ENCODE measurements around the gene ADIPOR2. TPM values are rescaled to one million over a fixed set of nuclear protein-coding genes. Genes with fewer than 3 reads are reported as not detected.
A peak's percentile ranks its signal among the peaks of the same experiment; 100 is the strongest.

The ADIPOR2 gene
- polyA plus RNA-seq, 3 donors: 3.9 to 14.6 (median 6.2) TPM

DNA sequence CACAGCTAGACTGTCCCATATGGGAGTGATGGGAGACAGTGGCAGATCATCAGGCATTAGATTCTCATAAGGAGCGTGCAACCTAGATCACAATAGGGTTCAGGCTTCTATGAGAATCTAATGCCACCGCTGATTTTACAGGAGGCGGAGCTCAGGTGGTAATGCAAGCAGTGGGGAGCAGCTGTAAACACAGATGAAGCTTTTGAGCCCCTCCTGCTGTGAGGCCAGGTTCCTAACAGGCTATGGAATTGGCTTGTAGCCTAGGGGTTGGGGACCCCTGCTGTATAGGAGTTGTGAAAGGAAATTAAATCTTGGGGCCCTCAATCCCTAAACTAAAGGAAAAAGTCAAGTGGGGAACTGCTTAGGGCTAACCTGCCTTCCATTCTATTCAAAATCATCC lies 29.6 kb downstream of the ADIPOR2 start:
- H3K4me3 Mint-ChIP-seq: no peak overlapping the region
- H3K27me3 Mint-ChIP-seq (ENCODE audit: low read depth in 3 of 3): peaks cover 0 to 1% (median 0%) of the 10 kb centered on the region in 3 donors
- peaks cover 11% of the 10 kb centered on the region for H3K4me1 Mint-ChIP-seq
- TF ChIP-seq CTCF (IDR thresholded peaks at IDR 0.05): no peak
- H3K9ac ChIP-seq (ENCODE audit: insufficient read depth, low read length, poor library complexity, severe bottlenecking): no peak overlapping the region
- peaks cover 0 to 3% (median under 1%) of the 10 kb centered on the region in 7 donors for H3K9me3 Mint-ChIP-seq
- peaks cover 98% of the 10 kb centered on the region for H3K79me2 ChIP-seq (ENCODE audit: insufficient read depth, low read length)
- peaks cover 6 to 12% of the 10 kb centered on the region in 2 donors for H3K36me3 Mint-ChIP-seq
- H2AFZ ChIP-seq (ENCODE audit: insufficient read depth, low read depth, low read length, poor library complexity, severe bottlenecking): no peak overlapping the region
- H3K9me3 ChIP-seq (replicated peaks in 1 of 2; ENCODE audit: control insufficient read depth in 1 of 2, insufficient read depth in 1 of 2, low read length in 2 of 2): peaks cover 0 to 1% of the 10 kb centered on the region in 2 donors
- no peaks in the 10 kb centered on the region for H3K27me3 ChIP-seq (ENCODE audit: control insufficient read depth in 2 of 2, insufficient read depth in 2 of 2, low read length in 2 of 2)
- H3K27ac ChIP-seq (ENCODE audit: low read depth in 1 of 2, low read length in 2 of 2): no peak overlapping the region
- DNase-seq: no peak
- no peak overlapping the region for H3K4me3 ChIP-seq (replicated peaks in 1 of 3; ENCODE audit: low read depth in 2 of 3, low read length in 3 of 3)
- H4K20me1 ChIP-seq (ENCODE audit: insufficient read depth, low read length): peaks cover 79% of the 10 kb centered on the region
- H3K36me3 ChIP-seq (replicated peaks in 1 of 2; ENCODE audit: control insufficient read depth in 1 of 2, insufficient read depth in 2 of 2, low read length in 2 of 2): peaks cover 0 to 4% of the 10 kb centered on the region in 2 donors
- H3K4me2 ChIP-seq (replicated peaks; ENCODE audit: extremely low read depth, low read length, poor library complexity, severe bottlenecking): no peak overlapping the region
- peak overlapping the region in 1 of 7 donors; percentile 28 for H3K27ac Mint-ChIP-seq
- intact Hi-C loops (cut with micrococcal nuclease): no loop called here
- H3K4me1 ChIP-seq (ENCODE audit: control insufficient read depth in 1 of 2, insufficient read depth in 2 of 2, low read length in 2 of 2): no peaks in the 10 kb centered on the region
- 94% methylated on average over 3 of the region's 3 CpGs for WGBS (ENCODE audit: insufficient coverage)

DNA sequence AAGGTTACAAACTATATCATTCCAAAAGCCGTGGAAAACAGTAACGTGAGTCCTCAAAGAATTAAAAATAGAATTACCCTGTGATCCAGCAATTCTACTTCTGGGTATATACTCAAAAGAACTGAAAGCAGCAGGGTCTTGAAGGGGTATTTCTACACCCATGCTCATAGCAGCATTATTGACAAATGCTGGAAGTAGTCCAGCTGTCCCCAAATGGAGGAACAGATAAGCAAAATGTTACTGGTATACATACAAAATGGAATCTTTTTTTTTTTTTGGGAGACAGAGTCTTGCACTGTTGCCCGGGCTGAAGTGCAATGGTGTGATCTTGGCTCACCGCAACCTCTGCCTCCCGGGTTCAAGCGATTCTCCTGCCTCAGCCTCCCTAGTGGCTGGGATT lies 32.9 kb downstream of the ADIPOR2 start:
- Mint-ChIP-seq H3K9me3 (no peaks in the 10 kb centered on the region), H3K4me1 (peaks cover 24% of the 10 kb centered on the region), H3K36me3 (peaks cover 19 to 20% of the 10 kb centered on the region in 2 donors), H3K27ac (peak overlapping the region in 2 of 7 donors; percentile 58 to 78), H3K4me3 (no peak overlapping the region), H3K27me3 (ENCODE audit: low read depth in 3 of 3) (no peaks in the 10 kb centered on the region)
- Histone ChIP-seq H3K9me3 (replicated peaks in 1 of 2; ENCODE audit: control insufficient read depth in 1 of 2, insufficient read depth in 1 of 2, low read length in 2 of 2) (no peaks in the 10 kb centered on the region), H3K4me1 (ENCODE audit: control insufficient read depth in 1 of 2, insufficient read depth in 2 of 2, low read length in 2 of 2) (peaks cover 5 to 7% of the 10 kb centered on the region in 2 donors), H3K4me3 (replicated peaks in 1 of 3; ENCODE audit: low read depth in 2 of 3, low read length in 3 of 3) (no peak overlapping the region), H3K36me3 (replicated peaks in 1 of 2; ENCODE audit: control insufficient read depth in 1 of 2, insufficient read depth in 2 of 2, low read length in 2 of 2) (peaks cover 6% of the 10 kb centered on the region in 2 donors), H3K79me2 (ENCODE audit: insufficient read depth, low read length) (peaks cover 94% of the 10 kb centered on the region), H3K4me2 (replicated peaks; ENCODE audit: extremely low read depth, low read length, poor library complexity, severe bottlenecking) (no peak overlapping the region), H3K27me3 (ENCODE audit: control insufficient read depth in 2 of 2, insufficient read depth in 2 of 2, low read length in 2 of 2) (no peaks in the 10 kb centered on the region), H3K27ac (ENCODE audit: low read depth in 1 of 2, low read length in 2 of 2) (no peak overlapping the region), H2AFZ (ENCODE audit: insufficient read depth, low read depth, low read length, poor library complexity, severe bottlenecking) (no peak overlapping the region), H4K20me1 (ENCODE audit: insufficient read depth, low read length) (peaks cover 64% of the 10 kb centered on the region), H3K9ac (ENCODE audit: insufficient read depth, low read length, poor library complexity, severe bottlenecking) (no peak overlapping the region)
- DNase-seq: no peak
- WGBS (ENCODE audit: insufficient coverage): no CpG with 5 or more reads among the region's 6 CpGs
- intact Hi-C loops (cut with micrococcal nuclease): no loop called here
- no peak for TF ChIP-seq CTCF (IDR thresholded peaks at IDR 0.05)
